Measurements from ENCODE around the gene CCDC127.
"Not testable (repeated sequence)": the region's sequence is repeated elsewhere in the genome, so short reads cannot be mapped to it uniquely, and the experiment has no call there.

The CCDC127 gene

DNA sequence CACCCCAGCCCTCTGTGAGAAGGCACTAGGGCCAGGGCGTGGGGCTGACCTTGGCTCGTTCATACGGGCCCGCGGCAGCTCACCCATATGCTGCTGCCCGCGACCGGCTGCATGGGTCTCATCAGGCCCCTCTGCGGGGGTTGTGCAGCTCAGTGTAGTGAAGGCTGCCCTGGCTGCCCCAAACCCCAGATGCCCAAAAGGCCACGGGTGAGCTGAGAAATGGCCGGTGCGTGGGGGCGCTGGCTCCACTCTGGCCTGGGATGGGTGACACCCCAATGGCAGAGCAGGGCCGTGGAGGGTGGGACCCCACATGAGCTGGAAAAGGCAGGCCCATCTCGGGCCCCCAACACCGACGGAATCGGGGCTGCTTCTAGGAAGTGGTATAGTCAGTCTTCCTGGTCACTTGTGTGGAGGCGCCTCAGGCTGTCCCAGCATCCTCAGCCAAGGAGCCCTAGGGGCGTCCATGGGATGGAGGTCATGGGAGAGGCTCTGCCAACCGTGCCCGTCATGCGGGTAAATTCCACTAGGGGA is 46.1 kb downstream of the CCDC127 start:
- DNase-seq = no peak

- DNase-seq = no peak
Measured at GRCh38 chr5:170971-171800, 46.8 kb downstream of the CCDC127 start.

DNA sequence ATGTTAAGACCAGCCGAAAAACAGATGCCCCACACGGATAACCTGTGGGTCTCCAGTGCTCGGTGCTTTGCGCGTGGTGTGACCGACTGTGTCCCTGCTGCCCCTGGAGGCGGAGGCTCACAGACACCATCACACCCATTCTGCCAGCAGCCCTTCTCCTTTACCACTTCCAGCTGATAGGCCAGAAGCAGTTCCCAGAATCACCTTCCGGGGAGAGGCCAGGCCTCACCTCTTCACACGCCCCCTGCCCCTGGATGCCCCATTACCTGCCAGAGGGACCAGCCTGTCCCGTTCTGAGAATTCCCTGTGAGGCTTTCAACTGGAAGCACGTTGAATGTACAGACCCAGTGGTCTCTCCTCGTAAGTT is 48.2 kb downstream of the CCDC127 start:
- no peak for DNase-seq

- no peak for DNase-seq
Measured at GRCh38 chr5:169071-169727, 48.8 kb downstream of the CCDC127 start.

GRCh38 chr5:167982-168660 is 49.8 kb downstream of the CCDC127 start:
- no peak for DNase-seq

- no peak for DNase-seq
Measured at GRCh38 chr5:167511-167910, 50.4 kb downstream of the CCDC127 start.

DNA sequence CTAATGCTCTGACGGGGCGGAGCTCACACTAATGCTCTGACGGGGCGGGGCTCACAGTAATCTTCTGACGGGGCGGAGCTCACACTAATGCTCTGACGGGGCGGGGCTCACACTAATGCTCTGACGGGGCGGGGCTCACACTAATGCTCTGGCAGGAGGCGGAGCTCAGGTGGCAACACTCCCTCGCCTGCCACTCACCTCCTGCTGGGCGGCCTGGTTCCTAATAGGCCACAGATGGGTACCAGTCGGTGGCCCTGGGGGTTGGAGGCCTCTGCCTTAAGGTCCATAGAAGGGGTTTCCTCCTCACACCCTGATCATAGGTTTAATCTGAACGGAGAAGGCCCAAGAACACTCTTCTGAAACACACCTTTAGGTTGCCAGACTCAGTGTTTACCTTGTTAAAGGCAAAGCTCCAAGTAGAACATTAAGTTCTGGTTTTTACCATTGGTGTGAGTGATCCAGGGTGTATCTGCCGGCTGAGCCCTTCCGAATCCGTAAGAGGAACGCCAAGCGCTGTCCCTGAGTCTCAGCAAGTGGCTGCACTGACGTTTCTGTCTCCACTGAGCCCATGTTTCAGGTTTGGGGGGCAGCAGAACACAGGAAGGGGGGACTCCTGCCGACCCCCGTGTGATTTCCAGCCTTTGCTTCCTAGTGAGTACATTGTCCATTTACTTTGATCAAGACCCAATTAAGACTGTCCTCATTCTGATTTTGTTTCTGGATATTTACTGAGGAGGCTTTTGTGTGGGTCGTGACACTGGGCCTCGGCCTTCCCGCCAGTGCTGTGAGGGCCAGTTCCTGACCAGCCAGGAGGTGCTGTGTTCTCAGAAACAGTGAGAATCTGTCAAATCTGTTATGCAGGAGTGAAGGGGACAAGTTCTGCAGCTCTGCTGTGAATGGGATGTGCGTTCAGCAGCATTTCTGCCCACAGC is 51.2 kb downstream of the CCDC127 start:
- no peak for DNase-seq

- DNase-seq = not testable (repeated sequence)
Measured at GRCh38 chr5:164783-165182, 53.2 kb downstream of the CCDC127 start.

DNA sequence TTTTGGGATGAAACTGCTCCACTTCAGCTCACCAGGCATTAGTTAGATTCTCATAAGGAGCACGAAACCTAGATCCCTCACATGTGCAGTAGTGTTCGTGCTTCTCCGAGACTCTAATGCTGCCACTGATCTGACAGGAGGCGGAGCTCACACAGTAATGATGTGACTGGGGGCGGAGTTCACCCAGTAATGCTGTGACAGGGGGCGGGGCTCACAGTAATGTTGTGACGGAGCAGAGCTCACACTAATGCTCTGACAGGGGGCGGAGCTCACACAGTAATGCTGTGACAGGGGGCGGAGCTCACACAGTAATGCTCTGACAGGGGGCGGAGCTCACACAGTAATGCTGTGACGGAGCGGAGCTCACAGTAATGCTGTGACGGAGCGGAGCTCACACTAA is 53.7 kb downstream of the CCDC127 start:
- DNase-seq = no peak

GRCh38 chr5:163841-164240 is 54.1 kb downstream of the CCDC127 start:
- DNase-seq = no peak

GRCh38 chr5:163338-163620 is 54.7 kb downstream of the CCDC127 start:
- DNase-seq = no peak

- no peak for DNase-seq
Measured at GRCh38 chr5:162565-163337, 55.2 kb downstream of the CCDC127 start.

- DNase-seq = no peak
Measured at GRCh38 chr5:162190-162564, 55.8 kb downstream of the CCDC127 start.

- no peak for DNase-seq
Measured at GRCh38 chr5:161803-162110, 56.2 kb downstream of the CCDC127 start.

GRCh38 chr5:160921-161802 is 56.8 kb downstream of the CCDC127 start:
- no peak for DNase-seq

GRCh38 chr5:160173-160510 is 57.8 kb downstream of the CCDC127 start:
- no peak for DNase-seq

- no peak for DNase-seq
Measured at GRCh38 chr5:159448-160172, 58.3 kb downstream of the CCDC127 start.

DNA sequence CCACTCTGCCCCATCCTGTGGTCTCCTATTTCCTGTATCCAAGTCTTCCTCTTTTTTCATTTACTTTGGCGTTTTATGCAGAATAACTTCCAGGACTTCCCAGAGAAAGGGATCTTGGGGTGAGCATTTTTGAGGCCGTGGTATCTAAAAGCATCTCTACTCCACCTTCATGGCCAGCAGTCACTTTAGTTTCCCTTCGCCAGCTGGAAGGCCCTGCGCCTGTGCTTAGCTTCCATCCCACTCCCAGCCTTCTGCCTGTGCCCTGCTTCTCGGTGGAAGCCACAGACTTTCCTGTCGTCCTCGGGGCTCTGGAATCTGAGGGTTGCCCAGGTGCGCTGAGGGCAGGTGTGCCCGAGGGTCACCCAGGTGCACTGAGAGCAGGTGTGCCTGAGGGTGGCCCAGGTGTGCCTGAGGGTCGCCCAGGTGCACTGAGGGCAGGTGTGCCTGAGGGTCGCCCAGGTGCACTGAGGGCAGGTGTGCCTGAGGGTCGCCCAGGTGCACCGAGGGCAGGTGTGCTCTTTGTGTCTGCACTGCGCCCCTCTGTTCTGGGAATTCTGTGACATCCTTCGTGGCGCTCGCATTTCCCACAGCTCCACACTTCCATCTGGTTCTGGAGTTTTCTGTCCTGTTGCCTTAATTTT is 59.0 kb downstream of the CCDC127 start:
- no peak for DNase-seq

- no peak for DNase-seq
Measured at GRCh38 chr5:157801-158200, 60.2 kb downstream of the CCDC127 start.

DNA sequence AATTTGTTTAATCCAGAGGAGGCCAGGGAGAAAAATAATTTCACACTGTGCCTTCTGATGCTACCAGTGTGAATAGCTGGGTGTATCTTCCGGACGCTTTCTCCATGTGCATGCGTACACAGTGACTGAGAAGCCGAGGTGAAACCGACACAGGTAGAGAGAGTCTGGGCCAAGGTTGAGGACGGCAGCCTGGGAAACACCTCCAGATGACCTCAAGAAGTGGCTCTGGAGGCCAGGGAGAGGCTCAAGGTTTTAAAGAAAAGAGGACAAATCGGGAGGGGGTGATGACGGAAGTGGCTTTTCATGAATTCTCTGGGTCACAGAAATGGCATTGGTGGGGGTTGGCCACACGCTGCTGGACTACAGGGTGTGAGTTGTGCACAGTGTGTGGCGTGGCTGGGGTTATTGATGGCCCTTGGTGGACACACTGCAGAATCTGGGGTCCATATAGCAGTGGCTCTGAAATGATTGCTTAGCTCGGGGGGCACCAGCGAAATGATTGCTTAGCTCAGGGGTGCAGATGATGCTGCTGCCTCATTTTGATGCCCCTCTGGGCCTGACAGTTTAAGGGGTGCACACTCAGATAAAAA is 60.7 kb downstream of the CCDC127 start:
- DNase-seq = no peak
